Measurements from ENCODE around the gene CCN6.

GRCh38 chr6:112117554-112117953, 63.6 kb downstream of the CCN6 start:
- TF ChIP-seq CTCF (IDR thresholded peaks at IDR 0.05; ENCODE audit: low read depth, low read length, missing input control) (no peak), YY1 (IDR thresholded peaks at IDR 0.05) (no peak), HNF4A (conservative IDR thresholded peaks at IDR 0.05) (no peak), REST (IDR thresholded peaks at IDR 0.05) (no peak), MAX (IDR thresholded peaks at IDR 0.05) (no peak), EGR1 (IDR thresholded peaks at IDR 0.05; ENCODE audit: low read depth in 2 of 2) (no peak), SP1 (IDR thresholded peaks at IDR 0.05) (no peak), RAD21 (IDR thresholded peaks at IDR 0.05) (no peak), TAF1 (conservative IDR thresholded peaks at IDR 0.05) (no peak)

All from liver (tissue), 3 donors.